Adrenal gland (tissue), 19 donors: ENCODE results near the gene IL25. TPM values are rescaled to one million over a fixed set of nuclear protein-coding genes. Genes with fewer than 3 reads are reported as not detected.
"Not testable (repeated sequence)": the region's sequence is repeated elsewhere in the genome, so short reads cannot be mapped to it uniquely, and the experiment has no call there.

ENCODE experiments used
- DNase-seq, 7 donors: peaks; one replicate each; pipeline ENCODE4 v3.0.0-alpha.2; 2019 to 2020
- H3K27ac ChIP-seq, 5 donors: fragments of 200-600 bp; sonication (generic) in 4 of 5; 1 replicate in 3 of 5; 2 replicates in 2 of 5; pipeline versions ENCODE4 v1.5.1 to v1.8.0; 2016 to 2020; ENCODE audit warnings: mild to moderate bottlenecking in 1 of 5
- H3K27me3 ChIP-seq: fragments of 200-600 bp; 2 replicates; pipeline ENCODE4 v1.8.0; 2021
- H3K36me3 ChIP-seq, 2 donors: fragments of 200-600 bp; replicated peaks in 1 of 2; 1 replicate in 1 of 2; 2 replicates in 1 of 2; pipeline versions ENCODE4 v1.5.1 to v1.8.0; 2018 to 2022
- H3K4me1 ChIP-seq, 2 donors: fragments of 200-600 bp; replicated peaks in 1 of 2; 1 replicate in 1 of 2; 2 replicates in 1 of 2; pipeline versions ENCODE4 v1.5.1 to v1.8.0; 2018 to 2021
- H3K4me3 ChIP-seq, 4 donors: fragments of 200-600 bp; sonication (generic) in 3 of 4; one replicate each; pipeline ENCODE4 v1.5.1; 2016 to 2018
- H3K9me3 ChIP-seq, 3 donors: fragments of 200-600 bp; sonication (generic) in 1 of 3; replicated peaks in 1 of 3; 1 replicate in 2 of 3; 2 replicates in 1 of 3; pipeline versions ENCODE4 v1.5.1 to v1.8.0; 2016 to 2021
- POLR2A ChIP-seq, 2 donors: fragments of 450-650 bp; IDR thresholded peaks; one replicate each; pipeline ENCODE4 v1.6.1; 2017; ENCODE audit warnings: antibody characterized with exemption in 2 of 2, mild to moderate bottlenecking in 2 of 2, moderate library complexity in 1 of 2
- WGBS, 4 donors: extraction: QIAGEN DNeasy Blood & Tissue Kit in 2 of 4; methylation state at CpG; one replicate each; pipeline versions ENCODE4 v1.1.5 to v1.1.7; 2013 to 2017; 5-methylcytosine and 5-hydroxymethylcytosine counted together
- intact Hi-C, 2 donors: fragments of 100-400 bp; cut with DNase I; formaldehyde crosslinking; loops; one replicate each; pipeline versions ENCODE4 v1.14.1 to v1.15.0; 2022 to 2023
- long read RNA-seq, 10 donors: library from polyadenylated mRNA in 3 of 10; unstranded in 2 of 10; stranded (forward) in 1 of 10; transcript quantifications; one replicate each; pipeline ENCODE4 v2.0.0 and lab custom pipeline, GENCODE V29; 2021 to 2026
- polyA plus RNA-seq, 3 donors: library from polyadenylated mRNA; stranded (reverse); fragments of 200-250 nt in 2 of 3; fragments of 350-450 nt in 1 of 3; fragmentation: Illumina TruSeq in 1 of 3; extraction: RNeasy Lipid Tissue Mini Kit (QIAGEN cat#74804) in 1 of 3; gene quantifications; one replicate each; pipeline ENCODE4 v1.2.3, GENCODE V29; 2013 to 2014
- total RNA-seq, 9 donors: library from RNA; depleted of rRNA in 4 of 9; stranded (reverse); fragments of >200 nt in 4 of 9; fragments of 120-200 nt in 1 of 9; fragmentation: NEBNext Ultra II Directional in 1 of 9; extraction: Animal tissue kit (Norgen Biotek cat#: 25700) in 1 of 9; gene quantifications; one replicate each; pipeline versions ENCODE4 v1.1.0 to v1.2.4, GENCODE V29; 2013 to 2023
- TF ChIP-seq, protein P1 (sequence below), 6 experiments: fragments of 450-650 bp in 4 of 6; fragments of 200-600 bp in 2 of 6; sonication (generic) in 1 of 6; IDR thresholded peaks; 1 replicate in 5 of 6; 2 replicates in 1 of 6; pipeline versions ENCODE4 v1.5.1 to v1.8.0; 2016 to 2021; ENCODE audit warnings: antibody characterized with exemption in 6 of 6, mild to moderate bottlenecking in 2 of 6, moderate library complexity in 1 of 6
- donor health status: healthy with polysubstance abuse.
- donor health status: Bipolar disorder and iron deficiency.
- donor health status: DM: yes; HTN: yes; CAD: no.
- donor health status: DM: no; HTN: no; CAD: no.
- donor health status: DM: no; HTN: no; CAD: no.
- donor health status: DM: yes; HTN: yes; CAD: no.

IL25 gene
- total RNA-seq (not detected), polyA plus RNA-seq (under 1 TPM in 1 of 3 donors, not detected in 2; 0.10 TPM)
- long read RNA-seq, donor 1, result 0 reads
- long read RNA-seq, donor 2, result 0 reads
- long read RNA-seq, donor 3, result 0 reads
- long read RNA-seq, donor 4, result 0 reads
- long read RNA-seq, donor 5, result 0 reads
- long read RNA-seq, donor 6, result 0 reads
- long read RNA-seq, donor 7, result 0 reads
- long read RNA-seq, donor 8, result 0 reads
- long read RNA-seq, donor 9, result 0 reads
- long read RNA-seq, donor 10, result 0 reads

DNA sequence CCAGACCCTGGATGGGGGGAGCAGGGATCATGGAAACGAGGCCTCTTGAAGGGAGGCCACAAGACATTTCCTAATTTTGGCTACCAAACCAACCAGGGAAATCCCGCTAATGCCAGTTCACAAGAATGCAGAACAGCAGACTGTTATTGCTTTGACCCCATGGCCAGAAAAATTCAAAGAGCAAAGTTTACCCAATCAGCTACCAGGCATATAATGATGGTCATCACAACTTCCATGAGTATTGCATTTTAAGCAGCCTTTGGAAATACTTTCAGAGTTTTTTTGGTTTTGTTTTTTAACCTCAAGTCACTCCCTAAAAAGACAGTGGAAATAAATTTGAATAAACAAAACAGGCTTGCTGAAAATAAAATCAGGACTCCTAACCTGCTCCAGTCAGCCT, at the start of gene IL25:
Gene IL25, plus strand, starts transcription at position 301 of the 400 bp plus-strand sequence.
- intact Hi-C loops, result no loop called here
- no peak for DNase-seq
- H3K4me1 ChIP-seq, result no peaks in the 10 kb centered on the region
- H3K27ac ChIP-seq, result no peak within 1 kb of the TSS
- no peaks in the 10 kb centered on the region for H3K36me3 ChIP-seq
- TF ChIP-seq, protein P1, sequence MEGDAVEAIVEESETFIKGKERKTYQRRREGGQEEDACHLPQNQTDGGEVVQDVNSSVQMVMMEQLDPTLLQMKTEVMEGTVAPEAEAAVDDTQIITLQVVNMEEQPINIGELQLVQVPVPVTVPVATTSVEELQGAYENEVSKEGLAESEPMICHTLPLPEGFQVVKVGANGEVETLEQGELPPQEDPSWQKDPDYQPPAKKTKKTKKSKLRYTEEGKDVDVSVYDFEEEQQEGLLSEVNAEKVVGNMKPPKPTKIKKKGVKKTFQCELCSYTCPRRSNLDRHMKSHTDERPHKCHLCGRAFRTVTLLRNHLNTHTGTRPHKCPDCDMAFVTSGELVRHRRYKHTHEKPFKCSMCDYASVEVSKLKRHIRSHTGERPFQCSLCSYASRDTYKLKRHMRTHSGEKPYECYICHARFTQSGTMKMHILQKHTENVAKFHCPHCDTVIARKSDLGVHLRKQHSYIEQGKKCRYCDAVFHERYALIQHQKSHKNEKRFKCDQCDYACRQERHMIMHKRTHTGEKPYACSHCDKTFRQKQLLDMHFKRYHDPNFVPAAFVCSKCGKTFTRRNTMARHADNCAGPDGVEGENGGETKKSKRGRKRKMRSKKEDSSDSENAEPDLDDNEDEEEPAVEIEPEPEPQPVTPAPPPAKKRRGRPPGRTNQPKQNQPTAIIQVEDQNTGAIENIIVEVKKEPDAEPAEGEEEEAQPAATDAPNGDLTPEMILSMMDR (IDR thresholded peaks at IDR 0.05), result no peak
- no peak for TF ChIP-seq POLR2A (IDR thresholded peaks at IDR 0.05)
- H3K4me3 ChIP-seq, result no peak within 1 kb of the TSS
- H3K27me3 ChIP-seq, result no peaks in the 10 kb centered on the region
- 66 to 73% (median 71%) methylated on average over 2 of the region's 2 CpGs for WGBS, 4 donors
- no peaks in the 10 kb centered on the region for H3K9me3 ChIP-seq

DNA sequence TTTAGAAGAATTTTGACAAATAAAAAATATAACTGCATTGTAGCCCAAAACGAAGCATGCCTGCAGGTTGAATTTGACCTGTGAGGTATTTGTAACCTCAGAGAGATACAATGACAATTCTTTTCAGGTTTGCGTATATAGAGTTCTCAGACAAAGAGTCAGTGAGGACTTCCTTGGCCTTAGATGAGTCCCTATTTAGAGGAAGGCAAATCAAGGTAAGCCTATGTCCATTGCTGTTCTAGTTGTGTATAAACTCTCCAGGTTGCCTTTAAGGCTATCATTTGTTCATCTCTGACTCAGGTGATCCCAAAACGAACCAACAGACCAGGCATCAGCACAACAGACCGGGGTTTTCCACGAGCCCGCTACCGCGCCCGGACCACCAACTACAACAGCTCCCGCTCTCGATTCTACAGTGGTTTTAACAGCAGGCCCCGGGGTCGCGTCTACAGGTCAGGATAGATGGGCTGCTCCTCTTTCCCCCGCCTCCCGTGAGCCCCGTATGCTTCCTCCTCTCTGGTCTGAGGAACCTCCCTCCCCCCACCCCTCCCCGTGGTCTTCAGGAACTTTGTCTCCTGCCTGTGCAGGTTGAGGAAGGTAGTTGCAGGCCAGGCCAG, 48.7 kb upstream of the IL25 start:
- Histone ChIP-seq H3K36me3 (peaks cover 0 to 27% of the 10 kb centered on the region in 2 donors), H3K27ac (no peak overlapping the region), H3K9me3 (no peaks in the 10 kb centered on the region), H3K4me3 (no peak overlapping the region), H3K27me3 (no peaks in the 10 kb centered on the region), H3K4me1 (peaks cover 16 to 26% of the 10 kb centered on the region in 2 donors)
- 75 to 78% (median 76%) methylated on average over 18 of the region's 18 CpGs for WGBS, 4 donors
- no peak for DNase-seq
- no peak for TF ChIP-seq POLR2A (IDR thresholded peaks at IDR 0.05)
- TF ChIP-seq, protein P1 (IDR thresholded peaks at IDR 0.05), result no peak
- intact Hi-C loops, result loop anchor here in 1 of 2 donors (10.0 kb wide), 2 partner anchors 59 to 241 kb away; partner anchors contain the start of gene AP1G2

DNA sequence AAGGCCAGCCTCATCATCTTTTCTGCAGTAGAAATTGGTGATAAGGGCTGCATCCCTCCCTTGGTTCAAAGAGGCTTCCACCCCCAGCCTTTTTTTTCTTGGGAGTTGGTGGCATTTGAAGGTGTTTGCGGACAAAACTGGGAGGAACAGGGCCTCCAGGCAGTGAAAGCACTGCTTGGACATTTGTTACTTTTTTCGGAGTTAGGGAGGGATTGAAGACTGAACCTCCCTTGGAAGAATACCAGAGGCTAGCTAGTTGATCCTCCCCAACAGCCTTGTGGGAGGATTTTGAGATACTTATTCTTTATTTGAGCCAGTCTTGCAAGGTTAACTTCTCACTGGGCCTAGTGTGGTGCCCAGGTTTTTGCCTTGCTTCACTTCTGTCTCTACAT, 48.2 kb upstream of the IL25 start:
- no peaks in the 10 kb centered on the region for H3K27me3 ChIP-seq
- DNase-seq, result peak in 1 of 7 donors; percentile 31
- no peak overlapping the region for H3K27ac ChIP-seq
- H3K9me3 ChIP-seq, result no peaks in the 10 kb centered on the region
- intact Hi-C loops, result loop anchor here in 1 of 2 donors (10.0 kb wide), 2 partner anchors 60 to 240 kb away; partner anchors contain the start of gene AP1G2
- TF ChIP-seq, protein P1 (IDR thresholded peaks at IDR 0.05), result no peak
- no peak for TF ChIP-seq POLR2A (IDR thresholded peaks at IDR 0.05)
- H3K36me3 ChIP-seq, result peaks cover 0 to 27% of the 10 kb centered on the region in 2 donors
- 58 to 80% (median 72%) methylated on average over 1 to 2 of the region's 2 CpGs for WGBS, 4 donors
- peaks cover 16 to 26% of the 10 kb centered on the region in 2 donors for H3K4me1 ChIP-seq
- H3K4me3 ChIP-seq, result no peak overlapping the region

DNA sequence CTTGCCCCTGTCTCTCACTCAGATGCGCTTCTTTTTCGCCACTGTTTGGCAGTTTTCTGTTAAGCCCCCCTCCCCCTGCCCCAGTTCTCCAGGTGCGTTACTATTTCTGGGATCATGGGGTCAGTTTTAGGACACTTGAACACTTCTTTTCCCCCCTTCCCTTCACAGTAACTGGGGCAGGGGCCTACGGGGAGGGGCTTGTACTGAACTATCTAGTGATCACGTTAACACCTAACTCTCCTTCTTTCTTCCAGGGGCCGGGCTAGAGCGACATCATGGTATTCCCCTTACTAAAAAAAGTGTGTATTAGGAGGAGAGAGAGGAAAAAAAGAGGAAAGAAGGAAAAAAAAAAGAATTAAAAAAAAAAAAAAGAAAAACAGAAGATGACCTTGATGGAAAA, 47.6 kb upstream of the IL25 start:
- TF ChIP-seq POLR2A (IDR thresholded peaks at IDR 0.05), result no peak
- TF ChIP-seq, protein P1 (IDR thresholded peaks at IDR 0.05), result no peak
- peaks cover 16 to 25% of the 10 kb centered on the region in 2 donors for H3K4me1 ChIP-seq
- intact Hi-C loops, result loop anchor here in 1 of 2 donors (10.0 kb wide), 2 partner anchors 60 to 240 kb away; partner anchors contain the start of gene AP1G2
- DNase-seq, result peak in 1 of 7 donors; percentile 39
- H3K4me3 ChIP-seq, result no peak overlapping the region
- H3K9me3 ChIP-seq, result no peaks in the 10 kb centered on the region
- no peak overlapping the region for H3K27ac ChIP-seq
- peaks cover 0 to 27% of the 10 kb centered on the region in 2 donors for H3K36me3 ChIP-seq
- H3K27me3 ChIP-seq, result no peaks in the 10 kb centered on the region
- 74 to 84% (median 80%) methylated on average over 7 of the region's 7 CpGs for whole genome bisulfite sequencing, 4 donors

DNA sequence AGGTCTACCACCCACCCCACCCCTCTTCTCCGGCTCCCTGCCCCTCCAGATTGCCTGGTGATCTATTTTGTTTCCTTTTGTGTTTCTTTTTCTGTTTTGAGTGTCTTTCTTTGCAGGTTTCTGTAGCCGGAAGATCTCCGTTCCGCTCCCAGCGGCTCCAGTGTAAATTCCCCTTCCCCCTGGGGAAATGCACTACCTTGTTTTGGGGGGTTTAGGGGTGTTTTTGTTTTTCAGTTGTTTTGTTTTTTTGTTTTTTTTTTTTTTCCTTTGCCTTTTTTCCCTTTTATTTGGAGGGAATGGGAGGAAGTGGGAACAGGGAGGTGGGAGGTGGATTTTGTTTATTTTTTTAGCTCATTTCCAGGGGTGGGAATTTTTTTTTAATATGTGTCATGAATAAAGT, 46.9 kb upstream of the IL25 start:
- 91 to 94% (median 93%) methylated on average over 5 of the region's 5 CpGs for WGBS, 4 donors
- intact Hi-C loops, result loop anchor here in 1 of 2 donors (10.0 kb wide), 2 partner anchors 61 to 239 kb away; partner anchors contain the start of gene AP1G2
- Histone ChIP-seq H3K36me3 (peaks cover 0 to 27% of the 10 kb centered on the region in 2 donors), H3K4me1 (peaks cover 11 to 21% of the 10 kb centered on the region in 2 donors)
- not testable (repeated sequence) for H3K9me3 ChIP-seq, H3K4me3 ChIP-seq, H3K27ac ChIP-seq, H3K27me3 ChIP-seq, DNase-seq
